Mammary epithelial cell (primary cell): ENCODE results near the gene TRAK1.

Source experiments
- CTCF ChIP-seq, 2 donors: IDR thresholded peaks in 1 of 2; conservative IDR thresholded peaks in 1 of 2; 2 replicates each; pipeline ENCODE4 v1.5.1; 2011 to 2012; ENCODE audit warnings: inconsistent platforms in 2 of 2, low read length in 2 of 2, mild to moderate bottlenecking in 2 of 2, control low read depth in 1 of 2, low read depth in 1 of 2; ENCODE audit not compliant: insufficient read depth in 1 of 2; ENCODE audit errors: extremely low read depth in 1 of 2
- EZH2 ChIP-seq: IDR thresholded peaks from 2 replicates; pipeline ENCODE4 v1.6.1; 2012; ENCODE audit warnings: low read length, inconsistent platforms, borderline replicate concordance

DNA sequence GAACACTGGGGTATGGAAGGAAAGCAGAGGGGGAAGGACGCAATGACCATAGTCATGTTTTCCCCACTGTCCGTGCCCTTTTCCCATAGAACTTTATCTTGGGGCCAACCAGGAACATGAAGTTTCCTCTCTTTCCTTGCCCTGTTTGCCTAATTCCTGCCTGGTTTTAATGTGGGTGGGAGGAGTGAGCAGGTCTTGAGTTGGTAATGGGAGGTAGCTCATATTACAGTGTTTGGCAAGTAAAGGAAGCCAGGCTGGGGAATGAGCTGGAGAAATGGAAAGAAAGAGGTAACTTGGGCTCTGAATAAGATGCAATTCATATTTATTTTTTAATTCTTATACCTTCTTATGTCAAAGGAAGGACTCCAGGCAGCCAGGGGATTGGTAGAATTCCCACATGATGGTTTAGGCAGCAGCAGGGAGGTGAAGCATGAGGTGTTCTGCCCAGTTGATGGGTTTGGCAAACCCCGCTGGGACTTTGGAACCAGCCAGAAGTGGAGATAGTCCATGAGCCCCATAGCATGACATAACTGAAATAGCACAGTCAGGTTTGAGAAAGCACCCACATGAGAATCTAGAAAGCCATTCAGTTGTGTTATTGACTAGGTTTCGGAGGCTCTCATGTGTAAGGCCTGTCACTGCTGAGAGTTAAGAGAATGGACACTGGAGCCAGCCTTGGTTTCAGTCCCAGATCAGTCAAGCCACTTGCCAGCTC lies 114.8 kb downstream of the TRAK1 start:
- TF ChIP-seq EZH2 (no peak), CTCF (conservative IDR thresholded peaks at IDR 0.05 in 1 of 2, IDR thresholded peaks at IDR 0.05 in 1 of 2; ENCODE audit: extremely low read depth in 1 of 2, insufficient read depth in 1 of 2, low read depth in 1 of 2, low read length in 2 of 2) (no peak)
